GM23338 (cell line): Measurements from ENCODE around the gene SLC7A6.

Source experiments
- CREB1 ChIP-seq: fragments of 250-450 bp; sonication (Bioruptor Pico); IDR thresholded peaks from 2 replicates; pipeline ENCODE4 v1.5.0; 2020; ENCODE audit warnings: low read depth, mild to moderate bottlenecking, moderate library complexity
- EZH2 ChIP-seq: fragments of 200-600 bp; sonication (generic); IDR thresholded peaks from one replicate; pipeline ENCODE4 v1.8.0; 2017; ENCODE audit warnings: antibody characterized with exemption, mild to moderate bottlenecking, low read depth; ENCODE audit not compliant: unreplicated experiment
- EZH2phosphoT487 ChIP-seq: fragments of 200-600 bp; sonication (generic); IDR thresholded peaks from one replicate; pipeline ENCODE4 v1.8.1; 2018; ENCODE audit warnings: antibody characterized with exemption; ENCODE audit not compliant: unreplicated experiment
- JUNB ChIP-seq: IDR thresholded peaks from one replicate; pipeline ENCODE4 v1.6.1; 2016; ENCODE audit warnings: antibody characterized with exemption; ENCODE audit not compliant: unreplicated experiment
- POLR2AphosphoS5 ChIP-seq: IDR thresholded peaks from 2 replicates; pipeline ENCODE4 v1.6.1; 2016; ENCODE audit warnings: antibody characterized with exemption, low read depth
- STAT1 ChIP-seq: IDR thresholded peaks from one replicate; pipeline ENCODE4 v1.6.1; 2016; ENCODE audit warnings: antibody characterized with exemption; ENCODE audit not compliant: unreplicated experiment
- ZNF114 ChIP-seq: fragments of 250-450 bp; sonication (Bioruptor Pico); IDR thresholded peaks from 2 replicates; pipeline ENCODE4 v1.5.0; 2020; ENCODE audit warnings: mild to moderate bottlenecking, moderate library complexity
- TF ChIP-seq, protein P1 (sequence below), 2 experiments: fragments of 200-600 bp in 1 of 2; sonication (generic) in 1 of 2; conservative IDR thresholded peaks; 2 replicates each; pipeline versions ENCODE4 v1.5.1 to v1.6.1; 2016 to 2017; ENCODE audit warnings: antibody characterized with exemption in 2 of 2, low read depth in 2 of 2, mild to moderate bottlenecking in 2 of 2, moderate library complexity in 1 of 2

DNA sequence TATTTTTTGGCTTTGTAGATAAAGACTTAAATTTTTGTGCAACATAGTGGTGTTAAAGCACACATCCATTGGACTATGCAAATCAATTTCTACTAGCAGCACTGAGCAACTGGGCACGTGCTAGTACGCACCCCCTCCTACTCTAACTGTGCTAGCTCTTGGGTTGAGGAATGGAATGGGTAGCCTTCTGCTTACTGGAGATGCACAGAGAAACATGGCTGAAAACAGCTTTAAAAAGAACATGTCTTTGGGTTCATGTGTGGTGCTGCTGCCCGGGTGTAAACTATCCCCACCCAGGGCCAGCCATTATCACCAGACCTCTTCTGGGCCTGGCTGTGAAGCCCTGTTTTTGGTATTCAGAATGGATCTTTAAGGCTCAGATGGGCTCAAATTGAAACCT is 35.7 kb upstream of the SLC7A6 start:
- TF ChIP-seq, protein P1, sequence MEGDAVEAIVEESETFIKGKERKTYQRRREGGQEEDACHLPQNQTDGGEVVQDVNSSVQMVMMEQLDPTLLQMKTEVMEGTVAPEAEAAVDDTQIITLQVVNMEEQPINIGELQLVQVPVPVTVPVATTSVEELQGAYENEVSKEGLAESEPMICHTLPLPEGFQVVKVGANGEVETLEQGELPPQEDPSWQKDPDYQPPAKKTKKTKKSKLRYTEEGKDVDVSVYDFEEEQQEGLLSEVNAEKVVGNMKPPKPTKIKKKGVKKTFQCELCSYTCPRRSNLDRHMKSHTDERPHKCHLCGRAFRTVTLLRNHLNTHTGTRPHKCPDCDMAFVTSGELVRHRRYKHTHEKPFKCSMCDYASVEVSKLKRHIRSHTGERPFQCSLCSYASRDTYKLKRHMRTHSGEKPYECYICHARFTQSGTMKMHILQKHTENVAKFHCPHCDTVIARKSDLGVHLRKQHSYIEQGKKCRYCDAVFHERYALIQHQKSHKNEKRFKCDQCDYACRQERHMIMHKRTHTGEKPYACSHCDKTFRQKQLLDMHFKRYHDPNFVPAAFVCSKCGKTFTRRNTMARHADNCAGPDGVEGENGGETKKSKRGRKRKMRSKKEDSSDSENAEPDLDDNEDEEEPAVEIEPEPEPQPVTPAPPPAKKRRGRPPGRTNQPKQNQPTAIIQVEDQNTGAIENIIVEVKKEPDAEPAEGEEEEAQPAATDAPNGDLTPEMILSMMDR (conservative IDR thresholded peaks at IDR 0.05; ENCODE audit: low read depth in 2 of 2), result no peak
- TF ChIP-seq POLR2AphosphoS5 (no peak), EZH2 (no peak), EZH2phosphoT487 (no peak), CREB1 (no peak), STAT1 (no peak), JUNB (no peak), ZNF114 (CRISPR knock-in tag) (no peak)
